GM18498 (cell line): ENCODE data around the gene MRFAP1.
A peak's percentile ranks its signal among the peaks of the same experiment; 100 is the strongest.
"Not testable (repeated sequence)": the region's sequence is repeated elsewhere in the genome, so short reads cannot be mapped to it uniquely, and the experiment has no call there.

Source experiments
- ATAC-seq: cut with Tn5 transposase; IDR thresholded peaks from one replicate; pipeline ENCODE4 v1.9.1; 2021; ENCODE audit warnings: mild to moderate bottlenecking, moderate library complexity; ENCODE audit not compliant: unreplicated experiment

The MRFAP1 gene

GRCh38 chr4:6663596-6664393, 23.3 kb downstream of the MRFAP1 start:
- no peak for ATAC-seq

GRCh38 chr4:6665320-6665654, 24.8 kb downstream of the MRFAP1 start:
- no peak for ATAC-seq

- no peak for ATAC-seq
Observed at GRCh38 chr4:6668391-6668790, 27.9 kb downstream of the MRFAP1 start.

GRCh38 chr4:6671648-6672047, 31.2 kb downstream of the MRFAP1 start:
- no peak for ATAC-seq

- ATAC-seq, result no peak
Observed at GRCh38 chr4:6672131-6672530, 31.6 kb downstream of the MRFAP1 start.

GRCh38 chr4:6672541-6673190, 32.2 kb downstream of the MRFAP1 start:
- not testable (repeated sequence) for ATAC-seq

GRCh38 chr4:6673191-6673659, 32.7 kb downstream of the MRFAP1 start:
- ATAC-seq, result not testable (repeated sequence)

GRCh38 chr4:6673660-6674499, 33.4 kb downstream of the MRFAP1 start:
- ATAC-seq, result peak; percentile 79

GRCh38 chr4:6674500-6675149, 34.1 kb downstream of the MRFAP1 start:
- ATAC-seq, result peak; percentile 53

- no peak for ATAC-seq
Observed at GRCh38 chr4:6676722-6677558, 36.5 kb downstream of the MRFAP1 start.

- no peak for ATAC-seq
Observed at GRCh38 chr4:6680372-6681034, 40.0 kb downstream of the MRFAP1 start.

GRCh38 chr4:6681191-6681590, 40.7 kb downstream of the MRFAP1 start:
- no peak for ATAC-seq

GRCh38 chr4:6682862-6683590, 42.5 kb downstream of the MRFAP1 start:
- ATAC-seq, result no peak

GRCh38 chr4:6684656-6685055, 44.2 kb downstream of the MRFAP1 start:
- no peak for ATAC-seq

- no peak for ATAC-seq
Observed at GRCh38 chr4:6686104-6686787, 45.8 kb downstream of the MRFAP1 start.

GRCh38 chr4:6687947-6688878, 47.7 kb downstream of the MRFAP1 start:
- no peak for ATAC-seq

GRCh38 chr4:6688879-6689505, 48.5 kb downstream of the MRFAP1 start:
- peak; percentile 78 for ATAC-seq
